ENCODE measurements around the gene MATR3. TPM values are rescaled to one million over a fixed set of nuclear protein-coding genes. Genes with fewer than 3 reads are reported as not detected.

Gene MATR3
- total and polyA plus RNA-seq, 2 of the 4 experiments (the other 2 are of a cell fraction), result 81.4 to 367 TPM

- DNase-seq, result no peak
- CTCF ChIA-PET, result interaction anchor here (0.6 to 1.1 kb wide), 2 partner anchors 21 to 35 kb away, joined by 3 read pairs; partner anchors contain the start of gene PAIP2
- intact Hi-C loops (cut with micrococcal nuclease) (no loop called here), in situ Hi-C loops (cut with MboI; ENCODE audit: low sequenced_read_pairs) (no loop called here), dilution Hi-C loops (cut with HindIII; ENCODE audit: low sequenced_read_pairs, unreplicated experiment) (no loop called here)
- Histone ChIP-seq H3K9me1 (ENCODE audit: insufficient read depth, low read length) (peaks cover 8% of the 10 kb centered on the region), H2AFZ (replicated peaks; ENCODE audit: low read length, poor library complexity) (no peak overlapping the region), H3K27ac (ENCODE audit: insufficient read depth, low read length) (no peak overlapping the region), H3K79me1 (ENCODE audit: low read depth in 1 of 2, low read length in 2 of 2) (peaks cover 0 to 26% of the 10 kb centered on the region in 2 experiments; a peak in 1 of 4 replicates), H4K5ac (ENCODE audit: low read depth, low read length) (no peak overlapping the region), H2BK5ac (ENCODE audit: low read depth, low read length, poor library complexity, severe bottlenecking) (no peak overlapping the region), H3K9me3 (ENCODE audit: control insufficient read depth, insufficient read depth, low read length) (no peaks in the 10 kb centered on the region), H3K27me3 (ENCODE audit: control insufficient read depth, insufficient read depth, low read length) (no peaks in the 10 kb centered on the region), H2BK20ac (ENCODE audit: low read depth, low read length) (no peak overlapping the region), H2AK9ac (replicated peaks; ENCODE audit: low read depth, low read length, poor library complexity) (no peak overlapping the region), H3K36me3 (ENCODE audit: control insufficient read depth, insufficient read depth, low read length) (no peaks in the 10 kb centered on the region), H4K91ac (ENCODE audit: insufficient read depth, low read depth, low read length) (no peak overlapping the region), H3K14ac (replicated peaks; ENCODE audit: low read depth, low read length) (no peak overlapping the region), H4K20me1 (ENCODE audit: insufficient read depth, low read length) (peaks cover 96% of the 10 kb centered on the region), H2BK15ac (ENCODE audit: low read depth, low read length) (no peak overlapping the region), H2AK5ac (ENCODE audit: low read depth, low read length) (no peak overlapping the region), H3K4me3 (ENCODE audit: insufficient read depth, low read depth, low read length) (no peak overlapping the region), H3K18ac (ENCODE audit: low read depth, low read length) (no peak overlapping the region), H3K4me2 (ENCODE audit: low read depth, low read length) (no peak overlapping the region), H3K4ac (ENCODE audit: low read depth, low read length) (no peak overlapping the region), H2BK120ac (ENCODE audit: low read depth, low read length) (no peak overlapping the region), H3K56ac (ENCODE audit: extremely low read depth, insufficient read depth, low read length) (no peak overlapping the region), H4K8ac (ENCODE audit: low read depth in 2 of 2, low read length in 2 of 2) (no peak overlapping the region), H3K4me1 (ENCODE audit: control insufficient read depth, insufficient read depth, low read length) (peaks cover 11% of the 10 kb centered on the region), H3K23ac (ENCODE audit: low read depth, low read length) (no peak overlapping the region), H3K9ac (ENCODE audit: low read depth, low read length) (no peak overlapping the region)
- TF ChIP-seq BHLHE40 (IDR thresholded peaks at IDR 0.05; ENCODE audit: low read depth, low read length) (no peak), RFX5 (IDR thresholded peaks at IDR 0.05; ENCODE audit: low read depth, low read length) (no peak), FOS (IDR thresholded peaks at IDR 0.05; ENCODE audit: low read depth, low read length) (no peak), SMC3 (IDR thresholded peaks at IDR 0.05; ENCODE audit: low read depth, low read length) (no peak), POLR2A (IDR thresholded peaks at IDR 0.05; ENCODE audit: low read depth, low read length) (no peak)
- TF ChIP-seq, protein P1, sequence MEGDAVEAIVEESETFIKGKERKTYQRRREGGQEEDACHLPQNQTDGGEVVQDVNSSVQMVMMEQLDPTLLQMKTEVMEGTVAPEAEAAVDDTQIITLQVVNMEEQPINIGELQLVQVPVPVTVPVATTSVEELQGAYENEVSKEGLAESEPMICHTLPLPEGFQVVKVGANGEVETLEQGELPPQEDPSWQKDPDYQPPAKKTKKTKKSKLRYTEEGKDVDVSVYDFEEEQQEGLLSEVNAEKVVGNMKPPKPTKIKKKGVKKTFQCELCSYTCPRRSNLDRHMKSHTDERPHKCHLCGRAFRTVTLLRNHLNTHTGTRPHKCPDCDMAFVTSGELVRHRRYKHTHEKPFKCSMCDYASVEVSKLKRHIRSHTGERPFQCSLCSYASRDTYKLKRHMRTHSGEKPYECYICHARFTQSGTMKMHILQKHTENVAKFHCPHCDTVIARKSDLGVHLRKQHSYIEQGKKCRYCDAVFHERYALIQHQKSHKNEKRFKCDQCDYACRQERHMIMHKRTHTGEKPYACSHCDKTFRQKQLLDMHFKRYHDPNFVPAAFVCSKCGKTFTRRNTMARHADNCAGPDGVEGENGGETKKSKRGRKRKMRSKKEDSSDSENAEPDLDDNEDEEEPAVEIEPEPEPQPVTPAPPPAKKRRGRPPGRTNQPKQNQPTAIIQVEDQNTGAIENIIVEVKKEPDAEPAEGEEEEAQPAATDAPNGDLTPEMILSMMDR (conservative IDR thresholded peaks at IDR 0.05; ENCODE audit: low read depth, low read length), result no peak
- TF ChIP-seq, protein P2, sequence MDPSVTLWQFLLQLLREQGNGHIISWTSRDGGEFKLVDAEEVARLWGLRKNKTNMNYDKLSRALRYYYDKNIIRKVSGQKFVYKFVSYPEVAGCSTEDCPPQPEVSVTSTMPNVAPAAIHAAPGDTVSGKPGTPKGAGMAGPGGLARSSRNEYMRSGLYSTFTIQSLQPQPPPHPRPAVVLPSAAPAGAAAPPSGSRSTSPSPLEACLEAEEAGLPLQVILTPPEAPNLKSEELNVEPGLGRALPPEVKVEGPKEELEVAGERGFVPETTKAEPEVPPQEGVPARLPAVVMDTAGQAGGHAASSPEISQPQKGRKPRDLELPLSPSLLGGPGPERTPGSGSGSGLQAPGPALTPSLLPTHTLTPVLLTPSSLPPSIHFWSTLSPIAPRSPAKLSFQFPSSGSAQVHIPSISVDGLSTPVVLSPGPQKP (IDR thresholded peaks at IDR 0.05; ENCODE audit: borderline replicate concordance, low read depth, low read length), result no peak
- ATAC-seq (ENCODE audit: low read depth), result no peak
- no TSS peak for BruUV-seq (replicated peaks)
- POLR2A ChIA-PET (ENCODE audit: unreplicated experiment), result no interaction called here
- no CpG with 5 or more reads among the region's 3 CpGs for WGBS, 2 experiments (ENCODE audit: extremely low coverage in 2 of 2, insufficient read length in 1 of 2)
Observed at GRCh38 chr5:139306628-139307379, 13.3 kb downstream of the MATR3 start.

Measured in IMR-90 (cell line).